Activated naive CD4-positive, alpha-beta T cell treated with Interleukin-2 at 50 U/mL for 16 hours (primary cell): ENCODE measurements around the gene DNMT1.
A peak's percentile ranks its signal among the peaks of the same experiment; 100 is the strongest.
"Not testable (repeated sequence)": the region's sequence is repeated elsewhere in the genome, so short reads cannot be mapped to it uniquely, and the experiment has no call there.

Experiments used
- DNase-seq: peaks from one replicate; pipeline ENCODE4 v3.0.0-alpha.2; 2020

Gene DNMT1

DNA sequence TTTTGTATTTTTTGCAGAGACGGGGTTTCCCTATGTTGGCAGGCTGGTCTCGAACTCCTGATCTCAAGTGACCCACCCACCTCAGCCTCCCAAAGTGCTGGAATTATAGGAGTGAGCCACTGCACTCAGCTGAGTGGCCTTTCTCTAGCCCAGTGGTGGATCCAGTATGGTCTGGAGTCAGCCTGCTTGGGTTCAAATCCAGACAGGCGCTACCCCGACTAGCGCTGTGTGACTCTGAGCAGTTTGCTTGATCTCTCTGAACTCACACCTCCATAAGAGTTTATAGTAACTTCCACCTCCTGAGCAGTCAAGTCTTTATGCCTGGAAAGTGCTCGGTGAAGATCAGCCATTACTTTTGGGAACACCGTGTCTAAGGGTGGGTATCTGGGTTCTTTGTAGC is 25.9 kb upstream of the DNMT1 start:
- DNase-seq = no peak

DNA sequence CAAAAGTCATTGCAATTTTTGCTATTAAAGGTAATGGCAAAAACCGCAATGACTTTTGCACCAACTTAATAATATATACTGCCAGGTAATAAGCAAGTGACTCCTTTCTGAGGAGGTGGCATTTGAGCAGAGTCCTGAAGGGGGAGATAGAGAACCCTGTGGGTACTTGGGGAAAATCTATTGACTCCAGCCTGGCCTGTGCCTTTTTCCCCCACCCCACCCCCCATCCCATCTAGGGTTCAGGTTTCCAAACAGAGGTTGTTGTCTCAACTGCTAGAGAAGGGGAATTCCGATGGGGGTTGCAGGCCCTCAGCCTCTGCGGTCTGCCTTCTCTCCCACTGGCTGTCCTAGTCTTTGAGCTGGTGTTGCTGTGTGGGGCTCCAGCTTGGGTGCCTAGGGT is 24.9 kb upstream of the DNMT1 start:
- DNase-seq = peak; percentile 41

DNA sequence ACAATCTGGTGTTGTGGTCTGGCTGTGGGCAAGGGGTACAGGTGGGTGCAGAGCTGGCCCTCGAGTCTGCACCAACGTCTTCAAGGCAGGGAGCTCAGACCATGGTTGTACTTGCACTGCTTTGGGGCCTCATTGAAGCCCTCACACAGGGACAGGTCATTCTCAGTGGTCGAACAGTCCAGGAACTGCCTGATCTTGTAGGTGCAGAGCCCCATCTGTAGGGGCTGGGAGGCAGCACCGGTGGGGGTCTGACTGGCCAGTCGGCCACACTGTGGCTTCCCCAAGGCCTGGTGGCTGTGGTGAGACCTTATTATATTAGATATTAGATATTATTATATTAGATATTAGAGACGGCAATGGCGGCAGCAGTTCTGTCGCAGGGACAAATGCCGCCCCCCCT is 22.3 kb upstream of the DNMT1 start:
- no peak for DNase-seq

DNA sequence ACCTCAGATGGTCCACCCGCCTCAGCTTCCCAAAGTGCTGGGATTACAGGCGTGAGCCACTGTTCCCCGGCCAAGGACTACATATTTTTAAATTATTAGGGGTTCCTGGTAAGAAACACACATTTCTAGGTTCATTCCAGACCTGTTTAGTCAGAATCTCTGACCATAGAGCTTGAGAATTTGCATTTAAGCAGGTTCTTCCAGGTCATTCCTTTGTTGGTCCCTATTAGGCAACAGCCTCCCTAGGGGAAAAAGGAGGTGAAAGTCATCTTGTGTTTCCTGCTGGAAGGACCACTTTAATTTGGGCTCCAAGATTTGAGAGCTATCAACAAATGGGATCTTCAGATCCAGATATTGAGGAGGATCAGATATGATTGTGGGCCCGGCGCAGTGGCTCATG is 20.0 kb upstream of the DNMT1 start:
- DNase-seq = no peak

DNA sequence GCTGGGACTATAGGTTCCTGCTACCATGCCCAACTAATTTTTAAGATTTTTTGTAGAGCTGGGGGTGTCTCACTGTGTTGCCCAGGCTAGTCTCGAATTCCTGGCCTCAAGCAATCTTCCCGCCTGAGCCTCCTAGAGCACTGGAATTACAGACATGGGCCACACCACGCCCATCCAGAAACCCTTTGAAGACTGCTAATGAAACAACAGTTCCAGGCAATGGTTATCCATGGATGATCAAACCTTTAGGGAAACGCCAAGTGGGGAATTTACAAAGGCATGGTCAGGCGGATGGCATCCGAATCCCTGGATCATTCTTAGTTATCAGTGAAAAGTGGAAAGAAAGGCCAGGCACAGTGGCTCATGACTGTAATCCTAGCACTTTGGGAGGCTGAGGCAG is 16.9 kb upstream of the DNMT1 start:
- DNase-seq = no peak

DNA sequence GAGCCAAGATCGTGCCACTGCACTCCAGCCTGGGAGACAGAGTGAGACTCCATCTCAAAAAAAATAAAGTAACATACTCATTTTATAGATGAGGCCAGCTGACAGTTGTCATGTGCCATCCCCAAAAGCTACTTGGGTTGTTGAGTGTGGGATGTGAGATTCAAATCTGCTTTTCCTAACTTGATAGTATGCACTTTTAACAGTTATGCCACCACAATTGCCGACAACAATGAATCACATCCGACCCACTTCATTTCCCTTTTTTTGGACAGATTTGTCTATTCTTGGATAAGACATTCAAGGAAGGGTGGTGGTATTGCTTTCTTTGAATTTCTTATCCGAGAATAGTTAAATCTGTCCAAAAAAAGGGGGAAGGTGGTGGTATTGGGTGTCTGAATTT is 16.3 kb upstream of the DNMT1 start:
- no peak for DNase-seq

DNA sequence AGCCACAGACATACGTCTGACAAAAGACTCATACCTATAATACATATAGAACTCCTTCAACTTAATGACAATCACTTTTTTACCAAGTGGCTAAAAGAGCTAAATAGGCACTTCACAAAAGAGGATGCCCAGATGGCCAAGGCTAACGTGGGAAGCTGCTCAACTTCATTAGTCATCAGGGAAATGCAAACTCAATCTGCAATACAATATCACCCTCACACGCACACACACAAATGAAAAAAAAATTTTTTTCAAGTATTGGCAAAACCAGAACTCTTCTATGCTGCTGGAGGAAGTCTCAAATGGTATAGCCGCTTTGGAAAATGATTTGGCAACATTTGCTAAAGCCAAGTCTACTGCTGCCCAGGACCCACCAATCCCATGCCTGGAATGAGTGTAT is 14.6 kb upstream of the DNMT1 start:
- no peak for DNase-seq

DNA sequence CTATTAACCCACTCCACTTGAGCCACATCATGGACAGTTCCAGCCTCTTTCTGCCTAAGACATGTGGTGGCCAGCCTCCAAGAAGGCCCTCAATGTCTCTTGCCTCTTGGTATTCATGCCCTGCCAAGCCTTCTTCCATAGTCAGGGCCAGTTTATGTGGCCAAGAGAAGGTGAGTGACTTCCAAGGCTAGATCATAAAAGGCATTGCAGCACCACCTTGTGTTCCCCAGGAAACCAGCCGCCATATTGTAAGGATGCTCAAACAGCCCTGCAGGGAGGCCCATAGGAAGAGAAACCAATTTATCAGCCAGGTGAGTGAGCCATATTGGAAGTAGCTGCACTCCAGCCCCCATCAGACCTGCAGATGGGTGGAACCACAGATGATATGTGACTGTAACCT is 12.3 kb upstream of the DNMT1 start:
- no peak for DNase-seq

DNA sequence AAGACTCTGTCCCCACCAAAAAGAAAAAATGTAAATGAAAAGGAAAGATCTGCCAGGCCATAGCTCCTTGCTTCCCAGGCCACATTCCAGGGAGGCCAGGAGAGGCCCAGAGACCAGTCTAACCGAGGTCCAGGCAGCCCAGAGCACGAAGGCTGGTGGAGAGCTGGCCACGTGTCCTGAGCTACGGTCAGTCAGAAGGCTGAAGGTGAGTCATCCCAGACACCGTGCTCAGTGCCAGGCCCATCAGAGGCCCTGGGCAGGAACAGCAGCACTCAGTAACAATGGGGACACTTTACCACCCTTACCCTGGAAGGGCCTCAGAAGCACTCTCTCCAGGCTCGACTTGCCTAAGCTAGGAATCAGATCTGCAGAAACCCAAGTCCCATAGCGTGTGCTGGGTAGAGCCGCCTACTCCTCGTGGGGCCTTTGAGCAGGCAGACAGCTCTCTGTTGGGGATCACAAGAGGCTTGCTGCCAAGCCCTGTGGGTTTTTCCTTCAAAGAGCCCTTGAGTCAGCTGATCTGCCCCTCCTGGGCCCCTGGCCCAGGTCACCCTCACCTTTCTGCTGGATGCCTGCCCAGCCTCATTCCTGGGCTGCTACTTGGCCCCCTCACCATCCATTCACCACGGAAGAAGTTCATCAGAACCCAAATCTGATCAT is 11.6 kb upstream of the DNMT1 start:
- DNase-seq = no peak

DNA sequence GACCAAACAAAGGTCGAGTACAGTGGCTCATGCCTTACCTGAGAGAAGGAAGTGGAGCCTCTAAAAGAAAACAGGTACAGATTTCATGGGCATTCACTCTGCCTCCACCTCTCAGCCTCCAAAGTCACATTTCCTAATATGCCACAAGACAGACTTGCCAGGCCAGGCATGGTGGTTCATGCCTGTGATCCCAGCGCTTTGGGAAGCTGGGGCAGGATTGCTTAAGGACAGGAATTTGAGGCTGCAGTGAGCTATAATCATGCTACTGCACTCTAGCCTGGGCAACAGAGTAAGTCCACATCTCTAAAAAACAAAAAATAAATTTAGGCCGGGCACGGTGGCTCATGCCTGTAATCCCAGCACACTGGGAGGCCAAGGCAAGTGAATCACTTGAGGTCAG is 10.9 kb upstream of the DNMT1 start:
- DNase-seq = no peak

DNA sequence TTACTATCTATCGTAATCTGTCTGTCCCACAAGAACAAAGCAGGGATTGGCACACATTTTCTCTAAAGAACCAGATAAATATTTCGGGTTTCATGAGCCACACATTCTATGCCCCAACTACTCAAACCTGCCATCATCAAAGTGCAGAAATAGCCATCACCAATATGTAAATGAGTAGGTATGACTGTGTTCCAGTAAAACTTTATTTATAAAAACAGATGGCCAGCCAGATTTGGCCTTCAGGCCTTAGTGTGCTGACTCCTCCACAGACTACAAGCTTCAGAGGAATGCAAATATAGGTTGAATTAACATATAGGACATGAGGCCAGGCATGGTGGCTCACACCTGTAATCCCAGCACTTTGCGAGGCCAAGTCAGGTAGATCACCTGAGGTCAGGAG is 8.9 kb upstream of the DNMT1 start:
- DNase-seq = no peak

DNA sequence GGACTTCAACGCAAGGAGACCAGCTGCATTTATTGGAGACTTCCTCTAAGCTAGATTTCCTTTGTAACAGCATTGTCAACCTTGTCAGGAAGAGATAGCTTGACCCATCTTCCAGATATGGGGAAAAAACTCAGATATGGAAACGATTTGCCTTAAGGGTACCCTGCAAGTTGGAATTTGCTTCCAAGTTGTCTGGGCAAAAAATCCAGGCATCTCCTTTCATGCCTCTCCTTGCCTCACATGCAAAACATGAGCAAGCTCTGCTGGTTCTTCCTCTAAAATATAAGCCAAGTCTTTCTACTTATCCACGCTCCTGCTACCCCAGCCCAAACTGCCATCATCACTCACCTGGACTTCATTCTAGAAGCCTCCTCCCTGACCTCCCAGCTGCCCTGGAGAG is 6.4 kb upstream of the DNMT1 start:
- DNase-seq = no peak

DNA sequence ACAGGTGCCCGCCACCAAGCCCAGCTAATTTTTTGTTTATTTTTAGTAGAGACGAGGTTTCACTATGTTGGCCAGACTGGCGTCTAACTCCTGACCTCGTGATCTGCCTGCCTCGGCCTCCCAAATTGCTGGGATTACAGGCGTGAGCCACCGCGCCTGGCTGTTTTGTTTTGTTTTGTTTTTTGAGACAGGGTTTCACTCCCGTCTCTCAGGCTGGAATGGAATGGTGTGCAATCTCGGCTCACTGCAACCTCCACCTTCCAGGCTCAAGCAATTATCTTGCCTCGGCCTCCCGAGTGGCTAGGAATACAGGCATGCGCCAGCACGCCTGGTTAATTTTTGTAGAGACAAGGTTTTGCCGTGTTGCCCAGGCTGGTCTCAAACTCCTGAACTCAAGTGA is 5.3 kb upstream of the DNMT1 start:
- not testable (repeated sequence) for DNase-seq

DNA sequence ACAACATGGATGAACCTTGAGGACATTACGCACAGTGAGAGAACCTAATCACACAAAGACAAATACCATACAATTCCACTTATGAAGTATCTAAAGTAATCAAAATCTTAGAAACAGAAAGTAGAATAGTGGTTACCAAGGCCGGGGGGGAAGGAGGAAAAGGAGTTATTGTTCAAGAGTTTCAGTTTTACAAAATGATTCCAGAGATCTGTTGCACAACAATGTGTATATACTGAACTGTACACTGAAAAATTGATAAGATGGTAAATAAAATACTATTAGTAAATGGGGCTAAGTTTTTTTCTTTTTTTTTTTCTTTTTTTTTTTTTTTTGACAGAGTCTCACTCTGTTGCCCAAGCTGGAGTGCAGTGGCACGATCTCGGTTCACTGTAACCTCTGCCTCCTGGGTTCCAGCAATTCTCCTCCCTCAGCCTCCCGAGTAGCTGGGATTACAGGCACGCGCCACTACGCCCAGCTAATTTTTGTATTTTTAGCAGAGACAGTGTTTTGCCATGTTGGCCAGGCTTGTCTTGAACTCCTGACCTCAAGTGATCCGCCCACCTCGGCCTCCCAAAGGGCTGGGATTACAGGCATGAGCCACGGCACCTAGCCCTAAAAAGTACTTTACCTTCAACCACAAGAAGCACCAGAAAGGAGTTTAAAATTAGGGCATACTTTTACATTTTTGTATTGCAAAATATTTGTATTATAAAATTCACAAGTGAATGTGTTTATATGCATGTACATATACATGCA is 4.3 kb upstream of the DNMT1 start:
- peak; percentile 24 for DNase-seq

DNA sequence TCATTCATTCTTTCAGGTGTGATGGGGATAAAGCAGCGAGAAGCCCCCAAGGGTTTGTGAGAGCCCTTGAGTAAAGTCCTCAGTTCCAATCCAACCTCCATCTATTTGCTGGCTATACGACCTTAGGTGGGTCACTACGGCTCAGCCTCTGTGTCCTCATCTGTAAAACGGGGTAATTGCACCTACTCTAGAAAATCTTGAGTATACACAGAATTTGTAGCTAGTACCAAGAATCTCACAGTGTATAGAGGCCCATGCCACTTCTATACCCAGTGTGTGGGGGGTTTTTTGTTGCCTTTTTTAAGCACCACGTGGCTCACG is 406 bp upstream of the DNMT1 start:
- DNase-seq = no peak

DNA sequence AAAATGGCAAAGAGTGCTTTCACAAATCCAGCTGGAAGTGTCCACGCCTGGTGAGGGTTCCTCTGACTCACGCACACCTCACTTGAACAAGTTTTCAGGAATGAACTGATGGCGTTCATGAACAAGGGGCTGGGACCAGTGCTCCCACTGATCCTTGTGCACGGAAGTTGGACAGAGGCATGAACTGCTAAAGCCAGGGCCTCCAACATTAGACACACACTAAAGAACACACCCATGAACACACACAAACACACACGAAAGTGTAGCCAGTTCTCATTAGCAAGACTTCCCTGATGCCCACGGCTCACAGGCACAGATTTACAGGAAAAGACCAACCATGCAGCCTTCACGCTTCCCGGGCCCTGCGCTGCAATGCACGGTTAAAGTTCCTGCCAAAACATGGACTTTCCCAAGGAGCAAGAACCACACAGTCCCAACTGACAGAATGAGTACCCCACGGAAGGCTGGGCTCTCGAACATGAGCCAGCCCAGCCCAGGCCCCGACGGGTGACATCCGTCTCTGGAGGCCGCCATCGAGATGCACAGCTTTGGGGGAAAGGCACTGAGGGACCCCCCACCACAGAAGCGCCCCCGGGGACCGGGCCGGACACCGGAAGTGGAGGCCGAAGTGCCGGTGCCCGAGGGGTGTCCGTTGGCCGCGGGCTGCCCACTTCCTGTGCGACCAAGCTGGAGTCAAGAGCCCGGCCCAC is 808 bp downstream of the DNMT1 start:
- peak; percentile 29 for DNase-seq

DNA sequence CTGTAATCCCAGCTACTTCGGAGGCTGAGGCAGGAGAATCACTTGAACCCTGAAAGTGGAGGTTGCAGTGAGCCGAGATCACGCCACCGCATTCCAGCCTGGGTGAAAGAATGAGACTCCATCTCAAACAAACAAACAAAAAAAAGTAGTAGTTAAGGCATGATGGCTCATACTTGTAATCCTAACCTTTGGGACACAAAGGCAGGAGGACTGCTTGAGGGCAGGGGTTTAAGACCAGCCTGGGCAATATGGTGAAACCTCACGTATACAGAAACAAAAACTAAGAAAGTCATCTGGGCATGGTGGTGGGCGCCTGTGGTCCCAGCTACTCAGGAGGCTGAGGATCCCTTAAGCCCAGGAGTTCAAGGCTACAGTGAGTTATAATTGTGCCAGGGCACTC is 1.8 kb downstream of the DNMT1 start:
- no peak for DNase-seq

DNA sequence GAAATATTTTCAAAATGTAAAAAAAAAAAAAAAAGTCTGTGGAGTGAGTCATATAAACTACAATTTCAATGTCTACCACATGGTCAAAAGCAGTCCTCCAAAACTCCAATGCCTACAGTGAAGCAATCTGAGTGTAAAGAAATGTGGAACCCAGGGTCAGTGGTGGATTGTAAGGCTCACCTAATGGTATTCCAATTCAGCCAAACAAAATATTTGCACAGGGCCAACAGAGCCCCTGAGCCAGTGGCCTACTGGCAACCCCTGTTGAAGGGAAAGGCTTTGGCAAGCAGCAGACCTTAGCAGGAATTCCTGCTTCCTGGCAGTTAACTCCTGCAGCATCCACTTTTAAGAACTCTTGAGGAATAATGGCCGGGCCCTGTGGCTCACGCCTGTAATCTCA is 3.4 kb downstream of the DNMT1 start:
- DNase-seq = no peak

DNA sequence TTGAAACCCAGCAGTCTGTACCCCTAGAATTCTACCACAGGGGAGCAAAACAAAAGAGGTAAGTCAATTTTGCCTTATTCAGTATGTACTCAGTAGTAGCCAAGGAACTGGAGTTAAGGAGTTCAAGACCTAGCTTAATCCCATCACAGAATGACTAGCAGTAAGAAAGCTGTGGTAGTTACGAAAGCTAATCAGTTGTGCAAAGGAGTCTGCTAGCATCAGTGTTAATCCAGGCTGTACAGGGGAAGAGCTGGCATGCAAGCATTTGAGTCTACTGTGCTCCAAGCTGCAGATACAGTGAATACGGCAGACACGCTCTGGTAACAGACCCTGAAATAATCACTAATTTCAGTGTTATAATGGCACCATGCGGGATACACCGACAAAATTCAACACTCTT is 4.7 kb downstream of the DNMT1 start:
- DNase-seq = no peak

DNA sequence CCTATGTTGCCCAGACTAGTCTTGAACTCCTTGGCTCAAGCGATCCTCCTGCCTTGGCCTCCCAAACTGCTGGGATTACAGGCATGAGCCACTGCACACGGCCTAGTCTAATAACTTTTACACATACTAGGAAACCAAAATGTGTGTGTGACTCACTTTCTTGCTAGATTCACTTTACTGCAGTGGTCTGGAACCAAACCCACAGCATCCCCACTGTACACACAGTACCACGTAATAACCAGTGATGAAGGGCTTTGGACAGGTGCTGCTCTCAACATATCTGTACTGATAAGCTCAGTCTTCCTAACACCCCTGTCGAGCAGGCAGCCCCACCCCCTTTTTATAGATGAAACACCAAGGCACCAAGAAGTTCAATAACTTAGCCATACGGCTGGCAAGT is 5.1 kb downstream of the DNMT1 start:
- peak; percentile 25 for DNase-seq

DNA sequence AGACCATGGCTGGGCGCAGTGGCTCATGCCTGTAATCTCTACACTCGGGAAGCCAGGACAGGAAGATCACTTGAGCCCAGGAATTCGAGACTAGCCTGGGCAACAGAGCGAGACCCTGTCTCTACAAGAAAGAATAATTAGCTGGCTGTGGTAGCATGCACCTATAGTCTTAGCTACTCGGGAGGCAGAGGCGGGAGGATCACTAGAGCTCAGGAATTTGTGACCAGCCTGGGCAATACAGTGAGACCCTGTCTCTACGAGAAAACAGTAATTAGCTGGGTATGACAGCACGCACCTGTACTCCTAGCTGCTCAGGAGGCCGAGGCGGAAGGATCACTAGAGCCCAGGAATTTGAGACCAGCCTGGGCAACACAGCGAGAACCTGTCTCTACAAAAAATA is 7.4 kb downstream of the DNMT1 start:
- no peak for DNase-seq

DNA sequence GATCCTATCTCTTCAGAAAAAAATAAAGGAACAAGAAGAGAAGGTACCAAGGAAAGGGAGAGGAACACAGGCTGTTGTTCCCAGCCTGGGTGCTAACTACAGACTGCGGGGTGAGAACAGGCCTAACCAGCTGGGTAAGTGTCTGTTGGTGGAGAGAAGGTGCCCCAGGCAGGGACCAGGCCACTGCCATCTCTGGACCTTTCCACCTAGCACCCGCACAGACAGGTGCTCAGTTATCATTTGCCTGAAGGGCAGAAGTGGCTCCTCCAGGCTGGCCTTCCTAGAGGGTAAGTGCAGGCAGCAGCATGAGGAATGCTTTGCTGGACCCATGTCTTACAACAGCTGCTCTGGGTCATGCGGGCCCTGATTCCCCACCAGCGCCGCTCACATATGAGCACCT is 10.1 kb downstream of the DNMT1 start:
- DNase-seq = no peak

DNA sequence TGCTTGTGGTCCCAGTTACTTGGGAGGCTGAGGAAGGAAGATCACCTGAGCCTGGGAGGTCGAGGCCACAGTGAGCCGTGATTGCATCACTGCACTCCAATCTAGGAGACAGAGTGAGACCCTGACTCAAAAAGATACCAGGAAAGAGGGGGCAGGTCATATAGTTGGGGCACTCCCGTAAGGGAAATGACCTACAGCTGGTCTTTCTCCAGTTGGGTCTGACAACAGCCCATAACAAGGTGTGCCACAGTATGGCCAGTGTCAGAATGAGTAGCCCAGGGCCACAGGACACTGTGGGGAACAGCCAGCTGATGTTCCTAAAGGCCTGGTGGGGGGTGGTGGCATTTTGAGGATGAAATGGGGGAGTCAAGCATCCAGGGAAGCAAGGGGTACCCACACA is 10.8 kb downstream of the DNMT1 start:
- DNase-seq = no peak

DNA sequence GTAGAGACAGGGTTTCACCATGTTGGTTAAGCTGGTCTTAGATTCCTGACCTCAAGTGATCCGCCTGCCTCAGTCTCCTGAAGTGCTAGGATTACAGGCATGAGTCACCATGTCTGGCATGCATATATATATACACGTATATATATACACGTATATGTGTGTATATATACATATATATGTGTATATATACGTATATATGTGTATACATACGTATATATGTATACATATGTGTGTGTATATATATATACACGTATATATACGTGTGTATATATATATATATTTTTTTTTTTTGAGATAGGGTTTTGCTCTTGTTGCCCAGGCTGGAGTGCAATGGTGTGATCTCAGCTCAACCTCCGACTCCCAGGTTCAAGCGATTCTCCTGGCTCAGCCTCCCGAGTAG is 11.9 kb downstream of the DNMT1 start:
- no peak for DNase-seq

DNA sequence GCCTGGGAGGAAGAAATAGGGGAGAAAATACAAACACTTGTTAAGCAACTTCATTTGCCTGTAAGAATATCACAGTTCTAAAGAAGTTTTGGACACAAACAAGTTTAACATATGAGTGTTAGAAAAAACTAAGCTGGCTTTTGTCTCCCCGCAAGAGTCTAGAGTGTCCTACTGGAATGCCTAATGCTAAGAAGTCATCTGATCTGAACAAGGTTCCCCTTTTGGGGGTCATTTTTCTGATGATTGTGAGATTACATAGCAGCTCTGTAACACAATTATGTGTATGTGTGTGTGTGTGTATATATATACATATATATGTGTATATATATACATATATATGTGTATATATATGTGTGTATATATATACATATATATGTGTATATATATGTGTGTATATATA is 12.7 kb downstream of the DNMT1 start:
- DNase-seq = no peak
